BE2C (cell line): ENCODE measurements around the gene C1S.
A peak's percentile ranks its signal among the peaks of the same experiment; 100 is the strongest.
"Not testable (repeated sequence)": the region's sequence is repeated elsewhere in the genome, so short reads cannot be mapped to it uniquely, and the experiment has no call there.

Source experiments
- DNase-seq: peaks from one replicate; pipeline ENCODE4 v3.0.0-alpha.2; 2020
- H3K27me3 ChIP-seq: fragments of 250-450 bp; sonication (Bioruptor Pico); 2 replicates; pipeline ENCODE4 v1.5.1; 2020; ENCODE audit warnings: mild to moderate bottlenecking
- H3K36me3 ChIP-seq: fragments of 250-450 bp; sonication (Bioruptor Pico); 2 replicates; pipeline ENCODE4 v1.5.1; 2020; ENCODE audit warnings: mild to moderate bottlenecking
- H3K4me1 ChIP-seq: fragments of 250-450 bp; sonication (Bioruptor Pico); 2 replicates; pipeline ENCODE4 v1.5.1; 2020
- H3K4me3 ChIP-seq: 2 replicates; pipeline ENCODE4 v1.5.1; 2011; ENCODE audit warnings: low read depth, low read length
- H3K9me3 ChIP-seq: fragments of 250-450 bp; sonication (Bioruptor Pico); 2 replicates; pipeline ENCODE4 v1.5.1; 2020
- CTCF ChIP-seq: IDR thresholded peaks from 2 replicates; pipeline ENCODE4 v1.5.1; 2012; ENCODE audit warnings: mild to moderate bottlenecking, low read depth, low read length

The C1S gene

GRCh38 chr12:7103837-7104584 is 43.5 kb downstream of the C1S start:
- Histone ChIP-seq H3K9me3 (no peaks in the 10 kb centered on the region), H3K4me3 (no peak overlapping the region), H3K27me3 (peaks cover 17% of the 10 kb centered on the region), H3K4me1 (no peaks in the 10 kb centered on the region), H3K36me3 (no peaks in the 10 kb centered on the region)
- DNase-seq, result no peak
- no peak for TF ChIP-seq CTCF

GRCh38 chr12:7106082-7106481 is 45.6 kb downstream of the C1S start:
- no peaks in the 10 kb centered on the region for H3K9me3 ChIP-seq
- no peak overlapping the region for H3K4me3 ChIP-seq
- DNase-seq, result no peak
- no peak for TF ChIP-seq CTCF
- no peaks in the 10 kb centered on the region for H3K36me3 ChIP-seq
- 0 out of 2 replicates have a peak, but pooled peaks cover 4% of the 10 kb centered on the region for H3K27me3 ChIP-seq
- no peaks in the 10 kb centered on the region for H3K4me1 ChIP-seq

- H3K36me3 ChIP-seq, H3K4me3 ChIP-seq, H3K27me3 ChIP-seq, H3K4me1 ChIP-seq, DNase-seq, H3K9me3 ChIP-seq: not testable (repeated sequence)
Observed at GRCh38 chr12:7107181-7107580, 46.7 kb downstream of the C1S start.

- no peak overlapping the region for H3K4me3 ChIP-seq
- no peaks in the 10 kb centered on the region for H3K36me3 ChIP-seq
- no peaks in the 10 kb centered on the region for H3K4me1 ChIP-seq
- H3K27me3 ChIP-seq, result 0 out of 2 replicates have a peak, but pooled peaks cover 3% of the 10 kb centered on the region
- no peak for TF ChIP-seq CTCF
- no peaks in the 10 kb centered on the region for H3K9me3 ChIP-seq
- no peak for DNase-seq
Observed at GRCh38 chr12:7107636-7108002, 47.1 kb downstream of the C1S start.

GRCh38 chr12:7108003-7108795 is 47.7 kb downstream of the C1S start:
- no peak for DNase-seq
- peak overlapping the region; percentile 55 for H3K4me3 ChIP-seq
- TF ChIP-seq CTCF, result no peak
- no peaks in the 10 kb centered on the region for H3K27me3 ChIP-seq
- H3K36me3 ChIP-seq, result no peaks in the 10 kb centered on the region
- H3K9me3 ChIP-seq, result no peaks in the 10 kb centered on the region
- no peaks in the 10 kb centered on the region for H3K4me1 ChIP-seq

- TF ChIP-seq CTCF, result peak; percentile 96
- Histone ChIP-seq H3K36me3 (no peaks in the 10 kb centered on the region), H3K9me3 (no peaks in the 10 kb centered on the region), H3K27me3 (no peaks in the 10 kb centered on the region), H3K4me1 (no peaks in the 10 kb centered on the region), H3K4me3 (peak within 1 kb of the TSS; percentile 55)
- peak; percentile 82 for DNase-seq
Observed at GRCh38 chr12:7108796-7109571, 48.5 kb downstream of the C1S start, which contains the start of gene C1RL. Gene C1RL (minus strand): TSS chr12:7109214. CDS start chr12:7109180, 34 bp downstream.
